ENCODE measurements around the gene DNAJC27. TPM values are rescaled to one million over a fixed set of nuclear protein-coding genes. Genes with fewer than 3 reads are reported as not detected.
A peak's percentile ranks its signal among the peaks of the same experiment; 100 is the strongest.

The DNAJC27 gene
- total RNA-seq, 2 donors from 2014 or later: 6.2 to 6.5 TPM

DNA sequence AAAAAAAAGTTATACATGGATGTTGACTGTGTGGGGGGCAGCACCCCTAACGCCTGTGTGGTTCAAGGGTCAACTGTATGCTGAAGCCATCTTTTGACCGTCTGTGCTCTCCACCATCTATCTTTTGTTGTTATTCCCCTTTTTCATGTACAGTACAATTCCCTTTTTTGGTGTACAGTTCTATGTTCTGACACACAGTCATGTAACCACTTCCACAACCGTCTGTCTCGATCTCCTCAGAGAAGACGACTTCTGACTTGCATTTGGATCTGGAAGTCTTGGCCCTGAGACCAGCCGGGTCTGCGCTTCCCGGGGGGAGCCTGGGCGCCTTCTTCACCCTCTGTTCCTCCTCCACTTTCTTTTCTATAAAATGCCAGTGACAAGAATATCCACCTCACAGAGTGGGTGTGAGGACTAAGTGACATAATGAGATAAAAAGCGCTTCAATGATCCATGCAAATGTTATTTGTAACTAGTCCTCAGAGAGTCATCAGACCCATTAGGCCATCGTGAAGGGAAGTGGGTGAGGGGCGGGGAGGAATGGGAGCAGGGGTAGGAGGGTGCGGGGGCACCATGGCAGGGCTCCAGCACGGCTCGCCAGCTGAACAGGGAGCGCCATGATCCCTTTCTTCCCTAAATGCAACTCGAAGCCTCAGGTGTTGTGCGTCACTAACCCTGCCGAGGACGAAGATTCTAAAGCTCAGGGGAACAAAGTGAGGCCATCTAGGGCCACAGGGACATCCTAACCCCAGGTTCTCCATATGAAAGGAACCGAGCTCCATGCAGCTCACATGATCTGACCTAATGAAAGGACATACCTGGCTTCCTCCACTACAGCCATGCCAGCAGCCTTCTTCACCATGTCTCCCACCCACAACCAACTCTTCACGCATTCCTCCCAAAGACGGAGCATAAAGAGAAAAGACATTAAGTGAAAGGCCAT, 68.3 kb downstream of the DNAJC27 start:
- Histone ChIP-seq H3K27ac (ENCODE audit: low read depth, low read length) (no peak overlapping the region), H3K36me3 (ENCODE audit: control insufficient read depth, insufficient read depth, low read length) (no peaks in the 10 kb centered on the region), H3K4me1 (ENCODE audit: control insufficient read depth, insufficient read depth, low read length) (no peaks in the 10 kb centered on the region), H3K9me3 (ENCODE audit: control insufficient read depth, low read length) (no peaks in the 10 kb centered on the region), H3K27me3 (ENCODE audit: control insufficient read depth, insufficient read depth, low read length, poor library complexity, severe bottlenecking) (no peaks in the 10 kb centered on the region), H3K4me3 (ENCODE audit: low read length) (no peak overlapping the region), H3K9ac (ENCODE audit: extremely low read depth, low read length, poor library complexity, severe bottlenecking) (no peak overlapping the region)
- TF ChIP-seq, protein P1, sequence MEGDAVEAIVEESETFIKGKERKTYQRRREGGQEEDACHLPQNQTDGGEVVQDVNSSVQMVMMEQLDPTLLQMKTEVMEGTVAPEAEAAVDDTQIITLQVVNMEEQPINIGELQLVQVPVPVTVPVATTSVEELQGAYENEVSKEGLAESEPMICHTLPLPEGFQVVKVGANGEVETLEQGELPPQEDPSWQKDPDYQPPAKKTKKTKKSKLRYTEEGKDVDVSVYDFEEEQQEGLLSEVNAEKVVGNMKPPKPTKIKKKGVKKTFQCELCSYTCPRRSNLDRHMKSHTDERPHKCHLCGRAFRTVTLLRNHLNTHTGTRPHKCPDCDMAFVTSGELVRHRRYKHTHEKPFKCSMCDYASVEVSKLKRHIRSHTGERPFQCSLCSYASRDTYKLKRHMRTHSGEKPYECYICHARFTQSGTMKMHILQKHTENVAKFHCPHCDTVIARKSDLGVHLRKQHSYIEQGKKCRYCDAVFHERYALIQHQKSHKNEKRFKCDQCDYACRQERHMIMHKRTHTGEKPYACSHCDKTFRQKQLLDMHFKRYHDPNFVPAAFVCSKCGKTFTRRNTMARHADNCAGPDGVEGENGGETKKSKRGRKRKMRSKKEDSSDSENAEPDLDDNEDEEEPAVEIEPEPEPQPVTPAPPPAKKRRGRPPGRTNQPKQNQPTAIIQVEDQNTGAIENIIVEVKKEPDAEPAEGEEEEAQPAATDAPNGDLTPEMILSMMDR (conservative IDR thresholded peaks at IDR 0.05): no peak
- no peak for DNase-seq
- Mint-ChIP-seq H3K27ac (no peak overlapping the region), H3K9me3 (no peaks in the 10 kb centered on the region), H3K36me3 (ENCODE audit: low read depth) (peaks cover 14% of the 10 kb centered on the region), H3K4me3 (no peak overlapping the region), H3K27me3 (ENCODE audit: insufficient read depth) (no peaks in the 10 kb centered on the region), H3K4me1 (no peaks in the 10 kb centered on the region)
- 93 to 94% methylated on average over 16 to 23 of the region's 23 CpGs for WGBS, 2 experiments (ENCODE audit: insufficient coverage in 1 of 2, insufficient read length in 1 of 2)

DNA sequence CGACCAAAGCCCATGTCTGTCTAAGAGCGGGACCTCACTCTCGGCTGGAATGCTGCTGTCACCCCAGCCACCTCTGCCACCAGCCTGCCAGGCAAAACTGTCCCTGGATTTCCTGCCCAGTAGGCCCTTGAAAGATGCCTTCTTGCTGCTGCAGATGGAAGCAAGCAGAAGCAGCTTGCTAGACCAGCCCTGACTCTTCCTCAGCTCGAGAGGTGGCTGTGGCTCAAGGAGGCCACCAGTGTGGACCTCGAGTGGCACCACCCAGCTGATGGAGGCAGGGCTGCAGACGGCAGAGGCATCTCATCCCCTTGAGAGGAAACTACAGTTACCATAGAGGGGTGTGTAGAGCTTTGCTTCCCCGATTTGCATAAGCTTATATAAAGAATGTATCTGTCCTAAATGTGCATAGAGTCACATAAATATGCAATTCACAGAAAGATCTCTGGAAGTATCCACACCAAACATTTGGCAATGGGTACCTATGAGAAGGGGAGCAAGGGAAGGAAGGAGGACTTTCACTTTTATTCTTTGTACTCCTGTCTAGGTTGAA, 72.3 kb downstream of the DNAJC27 start:
- H3K4me1 ChIP-seq (ENCODE audit: control insufficient read depth, insufficient read depth, low read length): no peaks in the 10 kb centered on the region
- Mint-ChIP-seq H3K36me3 (ENCODE audit: low read depth) (peaks cover 46% of the 10 kb centered on the region), H3K27me3 (ENCODE audit: insufficient read depth) (no peaks in the 10 kb centered on the region), H3K4me3 (no peak overlapping the region), H3K27ac (no peak overlapping the region), H3K4me1 (no peaks in the 10 kb centered on the region), H3K9me3 (peaks cover 23% of the 10 kb centered on the region)
- H3K9me3 ChIP-seq (ENCODE audit: control insufficient read depth, low read length): peaks cover 21% of the 10 kb centered on the region
- TF ChIP-seq, protein P1 (conservative IDR thresholded peaks at IDR 0.05): no peak
- H3K27me3 ChIP-seq (ENCODE audit: control insufficient read depth, insufficient read depth, low read length, poor library complexity, severe bottlenecking): no peaks in the 10 kb centered on the region
- H3K36me3 ChIP-seq (ENCODE audit: control insufficient read depth, insufficient read depth, low read length): no peaks in the 10 kb centered on the region
- no peak overlapping the region for H3K27ac ChIP-seq (ENCODE audit: low read depth, low read length)
- DNase-seq: no peak
- H3K9ac ChIP-seq (ENCODE audit: extremely low read depth, low read length, poor library complexity, severe bottlenecking): no peak overlapping the region
- no peak overlapping the region for H3K4me3 ChIP-seq (ENCODE audit: low read length)
- 89 to 95% methylated on average over 4 to 7 of the region's 7 CpGs for WGBS, 2 experiments (ENCODE audit: insufficient coverage in 1 of 2, insufficient read length in 1 of 2)

DNA sequence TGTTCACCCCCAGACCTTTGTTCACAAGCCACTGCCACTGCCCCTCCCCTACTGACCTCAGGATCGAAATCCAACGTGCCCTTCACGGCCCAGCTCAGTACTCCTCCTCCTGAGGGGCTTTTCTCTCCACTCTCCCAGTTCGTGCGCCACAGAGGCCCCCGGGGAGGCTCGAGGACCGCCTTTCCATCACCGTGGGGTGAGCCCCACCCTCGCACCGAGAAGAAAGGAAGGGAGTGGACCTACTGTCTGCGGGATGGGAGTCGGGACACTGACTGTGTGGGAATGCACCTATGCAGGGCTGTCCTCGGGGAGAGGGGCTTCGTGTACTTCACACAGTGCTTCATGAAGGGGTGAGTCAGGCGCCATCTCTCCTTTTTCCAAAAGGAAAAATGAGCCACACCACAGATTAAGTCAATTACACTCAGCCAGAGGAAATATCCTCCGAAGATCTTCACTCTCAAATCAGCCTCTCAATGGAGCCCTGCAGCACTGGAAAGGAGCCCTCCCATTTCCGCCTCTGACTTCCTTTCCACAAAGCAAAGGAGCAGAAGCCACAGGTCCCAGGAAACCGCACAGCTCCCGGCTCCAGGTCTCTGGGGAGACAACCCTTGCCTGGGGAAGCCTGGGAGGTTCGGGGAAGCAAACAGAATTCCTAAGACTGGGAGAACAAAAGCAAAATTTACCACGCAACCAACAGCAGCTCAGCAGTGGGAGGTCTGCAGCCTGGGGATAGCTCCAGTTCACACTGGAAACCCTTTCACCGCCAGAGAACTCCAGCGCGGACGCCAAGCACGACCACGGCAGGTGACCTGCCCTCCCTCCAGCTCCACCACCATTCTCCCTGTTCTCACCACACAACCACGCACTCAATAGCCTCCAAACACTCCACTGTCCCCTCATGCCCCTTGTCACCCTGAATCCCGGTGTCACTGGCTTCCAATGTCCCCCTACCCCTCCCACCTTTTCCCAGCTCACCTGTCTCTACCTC, 73.3 kb downstream of the DNAJC27 start:
- 83 to 89% methylated on average over 22 to 30 of the region's 30 CpGs for WGBS, 2 experiments (ENCODE audit: insufficient coverage in 1 of 2, insufficient read length in 1 of 2)
- Histone ChIP-seq H3K9ac (ENCODE audit: extremely low read depth, low read length, poor library complexity, severe bottlenecking) (no peak overlapping the region), H3K36me3 (ENCODE audit: control insufficient read depth, insufficient read depth, low read length) (no peaks in the 10 kb centered on the region), H3K4me3 (ENCODE audit: low read length) (no peak overlapping the region), H3K4me1 (ENCODE audit: control insufficient read depth, insufficient read depth, low read length) (no peaks in the 10 kb centered on the region), H3K9me3 (ENCODE audit: control insufficient read depth, low read length) (peaks cover 22% of the 10 kb centered on the region), H3K27ac (ENCODE audit: low read depth, low read length) (no peak overlapping the region), H3K27me3 (ENCODE audit: control insufficient read depth, insufficient read depth, low read length, poor library complexity, severe bottlenecking) (no peaks in the 10 kb centered on the region)
- H3K27me3 Mint-ChIP-seq (ENCODE audit: insufficient read depth): no peaks in the 10 kb centered on the region
- H3K36me3 Mint-ChIP-seq (ENCODE audit: low read depth): peaks cover 48% of the 10 kb centered on the region
- DNase-seq: no peak
- H3K27ac Mint-ChIP-seq: peak overlapping the region; percentile 20
- no peak overlapping the region for H3K4me3 Mint-ChIP-seq
- peaks cover 29% of the 10 kb centered on the region for H3K9me3 Mint-ChIP-seq
- TF ChIP-seq, protein P1 (conservative IDR thresholded peaks at IDR 0.05): no peak
- no peaks in the 10 kb centered on the region for H3K4me1 Mint-ChIP-seq
